ENCODE data around the gene MAPKAP1. TPM values are rescaled to one million over a fixed set of nuclear protein-coding genes. Genes with fewer than 3 reads are reported as not detected.

MAPKAP1 gene
- total RNA-seq, 1 donor from 2014 or later = 62.9 TPM

- H3K27me3 Mint-ChIP-seq (ENCODE audit: low read depth) = no peaks in the 10 kb centered on the region
- H3K4me1 Mint-ChIP-seq = peaks cover 40% of the 10 kb centered on the region
- H3K9me3 Mint-ChIP-seq = no peaks in the 10 kb centered on the region
- TF ChIP-seq CTCF (IDR thresholded peaks at IDR 0.05; ENCODE audit: unreplicated experiment) = no peak
- H3K36me3 Mint-ChIP-seq = no peaks in the 10 kb centered on the region
- DNase-seq (ENCODE audit: low spot score in 2 of 2, unreplicated experiment in 2 of 2) = no peak
- no peak overlapping the region for H3K27ac Mint-ChIP-seq
- H3K4me3 Mint-ChIP-seq = no peak overlapping the region
Measured at GRCh38 chr9:125559894-125560293, 147.1 kb downstream of the MAPKAP1 start.

GRCh38 chr9:125559194-125559593 is 147.8 kb downstream of the MAPKAP1 start:
- Mint-ChIP-seq H3K27me3 (ENCODE audit: low read depth) (no peaks in the 10 kb centered on the region), H3K4me3 (no peak overlapping the region), H3K4me1 (peaks cover 36% of the 10 kb centered on the region), H3K36me3 (no peaks in the 10 kb centered on the region), H3K9me3 (no peaks in the 10 kb centered on the region), H3K27ac (no peak overlapping the region)
- no peak for DNase-seq (ENCODE audit: low spot score in 2 of 2, unreplicated experiment in 2 of 2)
- TF ChIP-seq CTCF (IDR thresholded peaks at IDR 0.05; ENCODE audit: unreplicated experiment) = no peak

- Mint-ChIP-seq H3K27ac (peak overlapping the region; percentile 87), H3K9me3 (no peaks in the 10 kb centered on the region), H3K4me1 (peaks cover 38% of the 10 kb centered on the region), H3K27me3 (ENCODE audit: low read depth) (no peaks in the 10 kb centered on the region), H3K36me3 (no peaks in the 10 kb centered on the region), H3K4me3 (no peak overlapping the region)
- TF ChIP-seq CTCF (IDR thresholded peaks at IDR 0.05; ENCODE audit: unreplicated experiment) = peak; percentile 70
- DNase-seq (ENCODE audit: low spot score in 2 of 2, unreplicated experiment in 2 of 2) = no peak
Measured at GRCh38 chr9:125558453-125559092, 148.4 kb downstream of the MAPKAP1 start.

- Mint-ChIP-seq H3K36me3 (no peaks in the 10 kb centered on the region), H3K4me3 (no peak overlapping the region), H3K4me1 (peaks cover 38% of the 10 kb centered on the region), H3K27me3 (ENCODE audit: low read depth) (no peaks in the 10 kb centered on the region), H3K27ac (peak overlapping the region; percentile 90), H3K9me3 (no peaks in the 10 kb centered on the region)
- no peak for DNase-seq (ENCODE audit: low spot score in 2 of 2, unreplicated experiment in 2 of 2)
- no peak for TF ChIP-seq CTCF (IDR thresholded peaks at IDR 0.05; ENCODE audit: unreplicated experiment)
Measured at GRCh38 chr9:125556046-125556721, 150.8 kb downstream of the MAPKAP1 start.

GRCh38 chr9:125554726-125555125 is 152.3 kb downstream of the MAPKAP1 start:
- Mint-ChIP-seq H3K36me3 (no peaks in the 10 kb centered on the region), H3K27ac (no peak overlapping the region), H3K27me3 (ENCODE audit: low read depth) (no peaks in the 10 kb centered on the region), H3K9me3 (no peaks in the 10 kb centered on the region), H3K4me3 (no peak overlapping the region), H3K4me1 (peaks cover 51% of the 10 kb centered on the region)
- TF ChIP-seq CTCF (IDR thresholded peaks at IDR 0.05; ENCODE audit: unreplicated experiment) = no peak
- no peak for DNase-seq (ENCODE audit: low spot score in 2 of 2, unreplicated experiment in 2 of 2)
